ENCODE measurements around the gene BANF1.

GRCh38 chr11:65983589-65983987 is 18.7 kb upstream of the BANF1 start:
- TF ChIP-seq EZH2 (IDR thresholded peaks at IDR 0.05; ENCODE audit: low read length) (no peak), CTCF (optimal IDR thresholded peaks at IDR 0.05 in 1 of 3, IDR thresholded peaks at IDR 0.05 in 1 of 3, conservative IDR thresholded peaks at IDR 0.05 in 1 of 3; ENCODE audit: extremely low read depth in 1 of 3, insufficient read depth in 2 of 3, low read length in 3 of 3) (no peak)

Measured in keratinocyte (primary cell).